ENCODE results near the gene AKAP6. TPM values are rescaled to one million over a fixed set of nuclear protein-coding genes. Genes with fewer than 3 reads are reported as not detected.

AKAP6 gene
- total RNA-seq, 1 experiment from 2014 or later = 1.9 TPM

DNA sequence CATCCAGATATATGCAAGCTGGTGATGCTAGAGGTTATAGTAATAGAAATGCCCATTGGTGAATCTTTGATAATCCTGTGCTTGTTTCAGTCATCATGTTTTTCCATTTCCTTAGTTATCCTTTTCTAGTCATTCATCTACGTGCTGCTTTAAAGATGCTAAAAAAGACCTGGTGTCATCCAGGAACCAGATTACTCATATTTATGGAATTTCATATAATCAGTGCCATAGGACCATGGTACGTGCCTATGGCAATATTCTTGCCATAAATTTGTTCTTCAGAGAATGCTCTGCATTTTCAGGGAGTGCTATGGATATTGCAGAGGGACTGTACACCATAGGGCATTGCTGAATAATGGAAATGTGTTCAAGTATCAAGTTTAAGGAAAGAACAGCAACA, 267.3 kb downstream of the AKAP6 start:
- H3K4me2 ChIP-seq (ENCODE audit: low read length) = no peak overlapping the region
- H4K20me1 ChIP-seq (ENCODE audit: insufficient read depth) = no peaks in the 10 kb centered on the region
- POLR2A ChIA-PET = no interaction called here
- no peaks in the 10 kb centered on the region for H3K9me3 ChIP-seq (ENCODE audit: control insufficient read depth in 1 of 2, insufficient read depth in 1 of 2, low read depth in 1 of 2, low read length in 2 of 2)
- TF ChIP-seq, protein P1, sequence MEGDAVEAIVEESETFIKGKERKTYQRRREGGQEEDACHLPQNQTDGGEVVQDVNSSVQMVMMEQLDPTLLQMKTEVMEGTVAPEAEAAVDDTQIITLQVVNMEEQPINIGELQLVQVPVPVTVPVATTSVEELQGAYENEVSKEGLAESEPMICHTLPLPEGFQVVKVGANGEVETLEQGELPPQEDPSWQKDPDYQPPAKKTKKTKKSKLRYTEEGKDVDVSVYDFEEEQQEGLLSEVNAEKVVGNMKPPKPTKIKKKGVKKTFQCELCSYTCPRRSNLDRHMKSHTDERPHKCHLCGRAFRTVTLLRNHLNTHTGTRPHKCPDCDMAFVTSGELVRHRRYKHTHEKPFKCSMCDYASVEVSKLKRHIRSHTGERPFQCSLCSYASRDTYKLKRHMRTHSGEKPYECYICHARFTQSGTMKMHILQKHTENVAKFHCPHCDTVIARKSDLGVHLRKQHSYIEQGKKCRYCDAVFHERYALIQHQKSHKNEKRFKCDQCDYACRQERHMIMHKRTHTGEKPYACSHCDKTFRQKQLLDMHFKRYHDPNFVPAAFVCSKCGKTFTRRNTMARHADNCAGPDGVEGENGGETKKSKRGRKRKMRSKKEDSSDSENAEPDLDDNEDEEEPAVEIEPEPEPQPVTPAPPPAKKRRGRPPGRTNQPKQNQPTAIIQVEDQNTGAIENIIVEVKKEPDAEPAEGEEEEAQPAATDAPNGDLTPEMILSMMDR (IDR thresholded peaks at IDR 0.05 in 2 of 3, conservative IDR thresholded peaks at IDR 0.05 in 1 of 3; ENCODE audit: borderline replicate concordance in 1 of 3, insufficient read depth in 1 of 3, low read depth in 2 of 3, low read length in 2 of 3) = no peak
- TF ChIP-seq ELF1 (IDR thresholded peaks at IDR 0.05; ENCODE audit: borderline replicate concordance, low read depth) (no peak), SP1 (IDR thresholded peaks at IDR 0.05; ENCODE audit: low read depth) (no peak), ZNF274 (IDR thresholded peaks at IDR 0.05; ENCODE audit: low read depth, low read length) (no peak), EZH2 (IDR thresholded peaks at IDR 0.05) (no peak), SIN3A (IDR thresholded peaks at IDR 0.05; ENCODE audit: low read depth) (no peak), CEBPB (IDR thresholded peaks at IDR 0.05; ENCODE audit: low read depth) (no peak), POLR2A (IDR thresholded peaks at IDR 0.05; ENCODE audit: borderline replicate concordance, extremely low read depth, insufficient read depth, insufficient read length) (no peak), FOSL1 (IDR thresholded peaks at IDR 0.05; ENCODE audit: low read depth) (no peak), YY1 (IDR thresholded peaks at IDR 0.05; ENCODE audit: extremely low read depth, insufficient replicate concordance, low read depth, low read length) (no peak), TCF7L2 (IDR thresholded peaks at IDR 0.05; ENCODE audit: borderline replicate concordance, extremely low read depth, insufficient read depth, insufficient read length) (no peak), JUND (IDR thresholded peaks at IDR 0.05) (no peak), POLR2AphosphoS5 (IDR thresholded peaks at IDR 0.05; ENCODE audit: low read depth, low read length) (no peak), EGR1 (IDR thresholded peaks at IDR 0.05; ENCODE audit: low read depth) (no peak), CBX3 (IDR thresholded peaks at IDR 0.05; ENCODE audit: low read depth) (no peak)
- TF ChIP-seq, protein P2, sequence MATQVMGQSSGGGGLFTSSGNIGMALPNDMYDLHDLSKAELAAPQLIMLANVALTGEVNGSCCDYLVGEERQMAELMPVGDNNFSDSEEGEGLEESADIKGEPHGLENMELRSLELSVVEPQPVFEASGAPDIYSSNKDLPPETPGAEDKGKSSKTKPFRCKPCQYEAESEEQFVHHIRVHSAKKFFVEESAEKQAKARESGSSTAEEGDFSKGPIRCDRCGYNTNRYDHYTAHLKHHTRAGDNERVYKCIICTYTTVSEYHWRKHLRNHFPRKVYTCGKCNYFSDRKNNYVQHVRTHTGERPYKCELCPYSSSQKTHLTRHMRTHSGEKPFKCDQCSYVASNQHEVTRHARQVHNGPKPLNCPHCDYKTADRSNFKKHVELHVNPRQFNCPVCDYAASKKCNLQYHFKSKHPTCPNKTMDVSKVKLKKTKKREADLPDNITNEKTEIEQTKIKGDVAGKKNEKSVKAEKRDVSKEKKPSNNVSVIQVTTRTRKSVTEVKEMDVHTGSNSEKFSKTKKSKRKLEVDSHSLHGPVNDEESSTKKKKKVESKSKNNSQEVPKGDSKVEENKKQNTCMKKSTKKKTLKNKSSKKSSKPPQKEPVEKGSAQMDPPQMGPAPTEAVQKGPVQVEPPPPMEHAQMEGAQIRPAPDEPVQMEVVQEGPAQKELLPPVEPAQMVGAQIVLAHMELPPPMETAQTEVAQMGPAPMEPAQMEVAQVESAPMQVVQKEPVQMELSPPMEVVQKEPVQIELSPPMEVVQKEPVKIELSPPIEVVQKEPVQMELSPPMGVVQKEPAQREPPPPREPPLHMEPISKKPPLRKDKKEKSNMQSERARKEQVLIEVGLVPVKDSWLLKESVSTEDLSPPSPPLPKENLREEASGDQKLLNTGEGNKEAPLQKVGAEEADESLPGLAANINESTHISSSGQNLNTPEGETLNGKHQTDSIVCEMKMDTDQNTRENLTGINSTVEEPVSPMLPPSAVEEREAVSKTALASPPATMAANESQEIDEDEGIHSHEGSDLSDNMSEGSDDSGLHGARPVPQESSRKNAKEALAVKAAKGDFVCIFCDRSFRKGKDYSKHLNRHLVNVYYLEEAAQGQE (IDR thresholded peaks at IDR 0.05; ENCODE audit: low read depth) = no peak
- TF ChIP-seq, protein P3, sequence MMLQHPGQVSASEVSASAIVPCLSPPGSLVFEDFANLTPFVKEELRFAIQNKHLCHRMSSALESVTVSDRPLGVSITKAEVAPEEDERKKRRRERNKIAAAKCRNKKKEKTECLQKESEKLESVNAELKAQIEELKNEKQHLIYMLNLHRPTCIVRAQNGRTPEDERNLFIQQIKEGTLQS (IDR thresholded peaks at IDR 0.05) = no peak
- TF ChIP-seq, protein P4, sequence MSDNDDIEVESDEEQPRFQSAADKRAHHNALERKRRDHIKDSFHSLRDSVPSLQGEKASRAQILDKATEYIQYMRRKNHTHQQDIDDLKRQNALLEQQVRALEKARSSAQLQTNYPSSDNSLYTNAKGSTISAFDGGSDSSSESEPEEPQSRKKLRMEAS (IDR thresholded peaks at IDR 0.05) = no peak
- TF ChIP-seq, protein P5, sequence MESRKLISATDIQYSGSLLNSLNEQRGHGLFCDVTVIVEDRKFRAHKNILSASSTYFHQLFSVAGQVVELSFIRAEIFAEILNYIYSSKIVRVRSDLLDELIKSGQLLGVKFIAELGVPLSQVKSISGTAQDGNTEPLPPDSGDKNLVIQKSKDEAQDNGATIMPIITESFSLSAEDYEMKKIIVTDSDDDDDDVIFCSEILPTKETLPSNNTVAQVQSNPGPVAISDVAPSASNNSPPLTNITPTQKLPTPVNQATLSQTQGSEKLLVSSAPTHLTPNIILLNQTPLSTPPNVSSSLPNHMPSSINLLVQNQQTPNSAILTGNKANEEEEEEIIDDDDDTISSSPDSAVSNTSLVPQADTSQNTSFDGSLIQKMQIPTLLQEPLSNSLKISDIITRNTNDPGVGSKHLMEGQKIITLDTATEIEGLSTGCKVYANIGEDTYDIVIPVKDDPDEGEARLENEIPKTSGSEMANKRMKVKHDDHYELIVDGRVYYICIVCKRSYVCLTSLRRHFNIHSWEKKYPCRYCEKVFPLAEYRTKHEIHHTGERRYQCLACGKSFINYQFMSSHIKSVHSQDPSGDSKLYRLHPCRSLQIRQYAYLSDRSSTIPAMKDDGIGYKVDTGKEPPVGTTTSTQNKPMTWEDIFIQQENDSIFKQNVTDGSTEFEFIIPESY (IDR thresholded peaks at IDR 0.05; ENCODE audit: extremely low read depth, insufficient replicate concordance, low read length) = no peak
- H3K36me3 ChIP-seq (ENCODE audit: control insufficient read depth in 1 of 2, insufficient read depth in 2 of 2, low read length in 2 of 2) = no peaks in the 10 kb centered on the region
- ATAC-seq (no peak), DNase-seq (ENCODE audit: low read depth, low spot score) (no peak)
- no peak overlapping the region for H3K27ac ChIP-seq (ENCODE audit: low read depth, low read length)
- no peak overlapping the region for H3K4me3 ChIP-seq (replicated peaks in 1 of 2; ENCODE audit: low read depth in 1 of 2, low read length in 2 of 2)
- CTCF ChIA-PET = no interaction called here
- intact Hi-C loops (cut with micrococcal nuclease) = no loop called here
- peaks cover 27% of the 10 kb centered on the region for H3K27me3 ChIP-seq (ENCODE audit: insufficient read depth, low read length)
- H2AFZ ChIP-seq (ENCODE audit: low read depth, low read length, poor library complexity, severe bottlenecking) = no peak overlapping the region
- H3K79me2 ChIP-seq (ENCODE audit: insufficient read depth, low read length) = no peaks in the 10 kb centered on the region
- no peaks in the 10 kb centered on the region for H3K4me1 ChIP-seq (ENCODE audit: control insufficient read depth in 1 of 2, insufficient read depth in 2 of 2, low read length in 2 of 2)
- no TSS peak for BruUV-seq (replicated peaks)
- no peak overlapping the region for H3K9ac ChIP-seq (ENCODE audit: low read length)
- RAD21 ChIA-PET (ENCODE audit: low non-redundant PET in 1 of 2, low total read pairs in 2 of 2, uncharacterized antibody in 2 of 2, unreplicated experiment in 2 of 2) = no interaction called here
- no peaks in the 10 kb centered on the region for H3K9me2 ChIP-seq (ENCODE audit: insufficient read depth)
